Stimulated activated CD4-positive, alpha-beta T cell treated with anti-CD3 and anti-CD28 coated beads, Interleukin-2, amount 100 ng/mL, for 24 hours (primary cell): Measurements from ENCODE around the gene SBDS.
"Not testable (repeated sequence)": the region's sequence is repeated elsewhere in the genome, so short reads cannot be mapped to it uniquely, and the experiment has no call there.

Experiments used
- DNase-seq, 2 donors: peaks; one replicate each; pipeline ENCODE4 v3.0.0-alpha.2; 2020

SBDS gene

GRCh38 chr7:66995050-66995776 is at the start of gene SBDS:
Gene SBDS (minus strand): TSS chr7:66995586. CDS start chr7:66995417, 169 bp downstream.
- DNase-seq, result peak; percentile 88 to 92

GRCh38 chr7:67043559-67043930 is 48.2 kb upstream of the SBDS start:
- DNase-seq, result not testable (repeated sequence)

- DNase-seq, result not testable (repeated sequence)
Observed at GRCh38 chr7:67042781-67043558, 47.6 kb upstream of the SBDS start.

GRCh38 chr7:67040832-67041231 is 45.4 kb upstream of the SBDS start:
- DNase-seq, result not testable (repeated sequence)

- DNase-seq, result not testable (repeated sequence)
Observed at GRCh38 chr7:67036432-67037395, 41.3 kb upstream of the SBDS start.

GRCh38 chr7:67033251-67033650 is 37.9 kb upstream of the SBDS start:
- no peak for DNase-seq

GRCh38 chr7:67031685-67032084 is 36.3 kb upstream of the SBDS start:
- not testable (repeated sequence) for DNase-seq

- not testable (repeated sequence) for DNase-seq
Observed at GRCh38 chr7:67025459-67025858, 30.1 kb upstream of the SBDS start.

GRCh38 chr7:67022511-67022910 is 27.1 kb upstream of the SBDS start:
- DNase-seq, result no peak

- DNase-seq, result no peak
Observed at GRCh38 chr7:67021260-67021659, 25.9 kb upstream of the SBDS start.

GRCh38 chr7:67019562-67020390 is 24.4 kb upstream of the SBDS start:
- no peak for DNase-seq

GRCh38 chr7:67018940-67019339 is 23.6 kb upstream of the SBDS start:
- DNase-seq, result no peak

- not testable (repeated sequence) for DNase-seq
Observed at GRCh38 chr7:67017971-67018370, 22.6 kb upstream of the SBDS start.

GRCh38 chr7:67014076-67014622 is 18.8 kb upstream of the SBDS start:
- DNase-seq, result not testable (repeated sequence)

GRCh38 chr7:67009677-67010076 is 14.3 kb upstream of the SBDS start:
- not testable (repeated sequence) for DNase-seq

GRCh38 chr7:67008260-67008659 is 12.9 kb upstream of the SBDS start:
- DNase-seq, result no peak

GRCh38 chr7:67006965-67007364 is 11.6 kb upstream of the SBDS start:
- no peak for DNase-seq

- DNase-seq, result not testable (repeated sequence)
Observed at GRCh38 chr7:67004145-67004544, 8.8 kb upstream of the SBDS start.

- not testable (repeated sequence) for DNase-seq
Observed at GRCh38 chr7:67000601-67001258, 5.3 kb upstream of the SBDS start.

- DNase-seq, result peak; percentile 98 to 99
Observed at GRCh38 chr7:66996444-66997191, 1.2 kb upstream of the SBDS start, which contains the start of gene TYW1. Gene TYW1 (plus strand): TSS chr7:66996833. CDS start chr7:66996979, 146 bp downstream.
